Keratinocyte (primary cell): ENCODE results near the gene RAPGEF4. TPM values are rescaled to one million over a fixed set of nuclear protein-coding genes. Genes with fewer than 3 reads are reported as not detected.

ENCODE experiments used
- DNase-seq: peaks from one replicate; pipeline ENCODE4 v3.0.0-alpha.2; 2011; ENCODE audit warnings: low read depth, missing footprints, low spot score
- FAIRE-seq: peaks from 2 replicates; lab custom pipeline; 2011; peaks lifted over from hg19 to GRCh38; lab: Jason Lieb, UNC
- H2AFZ ChIP-seq: 2 replicates; pipeline ENCODE4 v1.6.0; 2012; ENCODE audit warnings: low read length, control low read depth, inconsistent platforms; ENCODE audit not compliant: control insufficient read depth
- H3K27ac ChIP-seq: 2 replicates; pipeline ENCODE4 v1.5.1; 2011; ENCODE audit warnings: low read length; ENCODE audit not compliant: control insufficient read depth, insufficient read depth
- H3K27me3 ChIP-seq: 3 replicates; pipeline ENCODE4 v1.6.0; 2011; ENCODE audit warnings: low read length; ENCODE audit not compliant: control insufficient read depth, insufficient read depth; ENCODE audit errors: extremely low read depth
- H3K36me3 ChIP-seq, 2 experiments: 2 replicates in 1 of 2; 3 replicates in 1 of 2; pipeline ENCODE4 v1.5.1; 2011; ENCODE audit warnings: low read length in 2 of 2, mild to moderate bottlenecking in 1 of 2; ENCODE audit not compliant: control insufficient read depth in 2 of 2, insufficient read depth in 2 of 2; ENCODE audit errors: extremely low read depth in 1 of 2
- H3K4me1 ChIP-seq: 3 replicates; pipeline ENCODE4 v1.5.1; 2011; ENCODE audit warnings: low read length; ENCODE audit not compliant: control insufficient read depth, insufficient read depth; ENCODE audit errors: extremely low read depth
- H3K4me2 ChIP-seq: 3 replicates; pipeline ENCODE4 v1.6.0; 2011; ENCODE audit warnings: low read depth, low read length; ENCODE audit not compliant: control insufficient read depth, insufficient read depth; ENCODE audit errors: extremely low read depth
- H3K4me3 ChIP-seq, 3 experiments: fragments of 200-600 bp in 1 of 3; sonication (generic) in 1 of 3; 2 replicates in 2 of 3; 3 replicates in 1 of 3; pipeline ENCODE4 v1.5.1; 2011 to 2016; ENCODE audit warnings: low read length in 3 of 3, mild to moderate bottlenecking in 3 of 3, control low read depth in 2 of 3, inconsistent platforms in 1 of 3, low read depth in 1 of 3, mixed read lengths in 1 of 3, mixed run types in 1 of 3, moderate library complexity in 1 of 3; ENCODE audit not compliant: control insufficient read depth in 2 of 3, insufficient read depth in 2 of 3; ENCODE audit errors: extremely low read depth in 1 of 3
- H3K79me2 ChIP-seq: 2 replicates; pipeline ENCODE4 v1.6.0; 2012; ENCODE audit warnings: low read length; ENCODE audit not compliant: control insufficient read depth, insufficient read depth
- H3K9ac ChIP-seq: 3 replicates; pipeline ENCODE4 v1.6.0; 2011; ENCODE audit warnings: low read length; ENCODE audit not compliant: control insufficient read depth, insufficient read depth; ENCODE audit errors: extremely low read depth
- H3K9me1 ChIP-seq: 3 replicates; pipeline ENCODE4 v1.6.0; 2011; ENCODE audit warnings: low read length; ENCODE audit not compliant: control insufficient read depth, insufficient read depth; ENCODE audit errors: extremely low read depth
- H3K9me3 ChIP-seq: 2 replicates; pipeline ENCODE4 v1.5.1; 2012; ENCODE audit warnings: low read depth, low read length; ENCODE audit not compliant: control insufficient read depth
- H4K20me1 ChIP-seq: 3 replicates; pipeline ENCODE4 v1.6.0; 2011; ENCODE audit warnings: low read length; ENCODE audit not compliant: control insufficient read depth, insufficient read depth; ENCODE audit errors: extremely low read depth
- CTCF ChIP-seq, 3 experiments: IDR thresholded peaks in 1 of 3; conservative IDR thresholded peaks in 1 of 3; optimal IDR thresholded peaks in 1 of 3; 2 replicates in 2 of 3; 3 replicates in 1 of 3; pipeline versions ENCODE3 to v1.5.1; 2011; ENCODE audit warnings: low read length in 3 of 3, mild to moderate bottlenecking in 3 of 3, moderate library complexity in 2 of 3, control low read depth in 1 of 3, inconsistent platforms in 1 of 3; ENCODE audit not compliant: insufficient read depth in 2 of 3; ENCODE audit errors: extremely low read depth in 1 of 3
- EZH2 ChIP-seq: IDR thresholded peaks from one replicate; pipeline ENCODE4 v1.6.1; 2012; ENCODE audit warnings: inconsistent platforms, mild to moderate bottlenecking, low read length, moderate library complexity
- dilution Hi-C: fragments of 300-500 bp; cut with MboI; formaldehyde crosslinking; loops from one replicate; pipeline ENCODE4 v1.7.0; 2020; ENCODE audit warnings: low sequenced_read_pairs; ENCODE audit not compliant: extremely low pct_ligation_motif_present
- polyA plus RNA-seq, 5 experiments: library from polyadenylated mRNA; depleted of rRNA in 3 of 5; stranded (reverse) in 3 of 5; stranded (forward) in 1 of 5; unstranded in 1 of 5; fragments of >200 nt; gene quantifications; 1 replicate in 1 of 5; 2 replicates in 3 of 5; 3 replicates in 1 of 5; pipeline versions ENCODE4 v1.2.1 to v1.2.3, GENCODE V29; 2011 to 2012; ENCODE audit warnings: missing spikeins in 2 of 5, low read depth in 1 of 5, low replicate concordance in 1 of 5

The RAPGEF4 gene
- polyA plus RNA-seq, 1 donor (not counting 4 experiments of a cell fraction or from before 2014, with no cell fraction given): 1.6 TPM

GRCh38 chr2:172834881-172835280, 99.2 kb downstream of the RAPGEF4 start:
- Histone ChIP-seq H3K9me3 (no peaks in the 10 kb centered on the region), H3K9ac (no peak overlapping the region), H3K79me2 (no peaks in the 10 kb centered on the region), H3K9me1 (no peaks in the 10 kb centered on the region), H2AFZ (no peak overlapping the region), H3K4me1 (peaks cover 22% of the 10 kb centered on the region), H3K27me3 (no peaks in the 10 kb centered on the region), H3K4me3 (no peak overlapping the region), H3K27ac (no peak overlapping the region), H4K20me1 (no peaks in the 10 kb centered on the region), H3K4me2 (no peak overlapping the region), H3K36me3 (no peaks in the 10 kb centered on the region)
- DNase-seq (no peak), FAIRE-seq (no peak)
- dilution Hi-C loops: no loop called here
- TF ChIP-seq CTCF (optimal IDR thresholded peaks at IDR 0.05 in 1 of 3, IDR thresholded peaks at IDR 0.05 in 1 of 3, conservative IDR thresholded peaks at IDR 0.05 in 1 of 3; ENCODE audit: extremely low read depth in 1 of 3, insufficient read depth in 2 of 3, low read length in 3 of 3) (no peak), EZH2 (no peak)

GRCh38 chr2:172836347-172836821, 100.7 kb downstream of the RAPGEF4 start:
- dilution Hi-C loops: no loop called here
- no peaks in the 10 kb centered on the region for H3K36me3 ChIP-seq
- H3K79me2 ChIP-seq: no peaks in the 10 kb centered on the region
- H4K20me1 ChIP-seq: no peaks in the 10 kb centered on the region
- H2AFZ ChIP-seq: peak overlapping the region; percentile 64
- peak overlapping the region; percentile 19 for H3K9ac ChIP-seq
- peak overlapping the region; percentile 52 for H3K4me2 ChIP-seq
- TF ChIP-seq CTCF (optimal IDR thresholded peaks at IDR 0.05 in 1 of 3, IDR thresholded peaks at IDR 0.05 in 1 of 3, conservative IDR thresholded peaks at IDR 0.05 in 1 of 3; ENCODE audit: extremely low read depth in 1 of 3, insufficient read depth in 2 of 3, low read length in 3 of 3) (no peak), EZH2 (no peak)
- no peak overlapping the region for H3K4me3 ChIP-seq
- peak overlapping the region; percentile 74 for H3K27ac ChIP-seq
- peaks cover 22% of the 10 kb centered on the region for H3K4me1 ChIP-seq
- FAIRE-seq (peak; percentile 99), DNase-seq (peak; percentile 99)
- H3K9me3 ChIP-seq: no peaks in the 10 kb centered on the region
- H3K9me1 ChIP-seq: no peaks in the 10 kb centered on the region
- no peaks in the 10 kb centered on the region for H3K27me3 ChIP-seq
